Measurements from ENCODE around the gene PFDN6. TPM values are rescaled to one million over a fixed set of nuclear protein-coding genes. Genes with fewer than 3 reads are reported as not detected.

Gene PFDN6
- total and polyA plus RNA-seq, 9 of the 15 experiments (the other 6 are each of a cell fraction or from before 2014, with no cell fraction given): 6.8 to 475 (median 216) TPM

GRCh38 chr6:33276864-33277662 is 12.3 kb upstream of the PFDN6 start, which contains the start of gene B3GALT4 (continued):
- TF ChIP-seq SMAD1 (IDR thresholded peaks at IDR 0.05; ENCODE audit: low read depth, low read length, partially characterized antibody): peak; percentile 41
- TF ChIP-seq DMBX1 (CRISPR knock-in tag; IDR thresholded peaks at IDR 0.05; ENCODE audit: borderline replicate concordance): no peak
- TF ChIP-seq NCOA1 (IDR thresholded peaks at IDR 0.05; ENCODE audit: low read depth): no peak
- TF ChIP-seq POLR2B (IDR thresholded peaks at IDR 0.05; ENCODE audit: low read depth, partially characterized antibody): peak; percentile 78
- TF ChIP-seq TFE3 (CRISPR knock-in tag; IDR thresholded peaks at IDR 0.05): no peak
- TF ChIP-seq ZNF512 (tag; IDR thresholded peaks at IDR 0.05): no peak
- no peak for TF ChIP-seq ZNF398 (CRISPR knock-in tag; IDR thresholded peaks at IDR 0.05)
- no peak for TF ChIP-seq THRAP3 (IDR thresholded peaks at IDR 0.05; ENCODE audit: borderline replicate concordance)
- peak; percentile 19 for TF ChIP-seq TEAD4 (IDR thresholded peaks at IDR 0.05; ENCODE audit: low read length)
- no peak for TF ChIP-seq TEAD4 (CRISPR knock-in tag; IDR thresholded peaks at IDR 0.05; ENCODE audit: borderline replicate concordance)
- no peak for TF ChIP-seq MYBL2 (IDR thresholded peaks at IDR 0.05; ENCODE audit: low read depth)
- TF ChIP-seq MYBL2 (CRISPR knock-in tag; IDR thresholded peaks at IDR 0.05; ENCODE audit: borderline replicate concordance): no peak
- 0 out of 2 replicates have a peak, but pooled peaks have one; percentile 55 for TF ChIP-seq ZNF76 (CRISPR knock-in tag; IDR thresholded peaks at IDR 0.05; ENCODE audit: borderline replicate concordance)
- TF ChIP-seq RERE (CRISPR knock-in tag; IDR thresholded peaks at IDR 0.05; ENCODE audit: borderline replicate concordance): 0 out of 2 replicates have a peak, but pooled peaks have one; percentile 85
- TF ChIP-seq ZNF41 (CRISPR knock-in tag; conservative IDR thresholded peaks at IDR 0.05): peak; percentile 49; the same call in 1 of the 2 replicates
- TF ChIP-seq ZNF584 (CRISPR knock-in tag; IDR thresholded peaks at IDR 0.05; ENCODE audit: low read depth): no peak

Measured in K562 (cell line).